GM18520 (cell line): ENCODE results near the gene SINHCAF.

Experiments
- ATAC-seq: cut with Tn5 transposase; IDR thresholded peaks from one replicate; pipeline ENCODE4 v1.9.1; 2021; ENCODE audit not compliant: unreplicated experiment

SINHCAF gene

DNA sequence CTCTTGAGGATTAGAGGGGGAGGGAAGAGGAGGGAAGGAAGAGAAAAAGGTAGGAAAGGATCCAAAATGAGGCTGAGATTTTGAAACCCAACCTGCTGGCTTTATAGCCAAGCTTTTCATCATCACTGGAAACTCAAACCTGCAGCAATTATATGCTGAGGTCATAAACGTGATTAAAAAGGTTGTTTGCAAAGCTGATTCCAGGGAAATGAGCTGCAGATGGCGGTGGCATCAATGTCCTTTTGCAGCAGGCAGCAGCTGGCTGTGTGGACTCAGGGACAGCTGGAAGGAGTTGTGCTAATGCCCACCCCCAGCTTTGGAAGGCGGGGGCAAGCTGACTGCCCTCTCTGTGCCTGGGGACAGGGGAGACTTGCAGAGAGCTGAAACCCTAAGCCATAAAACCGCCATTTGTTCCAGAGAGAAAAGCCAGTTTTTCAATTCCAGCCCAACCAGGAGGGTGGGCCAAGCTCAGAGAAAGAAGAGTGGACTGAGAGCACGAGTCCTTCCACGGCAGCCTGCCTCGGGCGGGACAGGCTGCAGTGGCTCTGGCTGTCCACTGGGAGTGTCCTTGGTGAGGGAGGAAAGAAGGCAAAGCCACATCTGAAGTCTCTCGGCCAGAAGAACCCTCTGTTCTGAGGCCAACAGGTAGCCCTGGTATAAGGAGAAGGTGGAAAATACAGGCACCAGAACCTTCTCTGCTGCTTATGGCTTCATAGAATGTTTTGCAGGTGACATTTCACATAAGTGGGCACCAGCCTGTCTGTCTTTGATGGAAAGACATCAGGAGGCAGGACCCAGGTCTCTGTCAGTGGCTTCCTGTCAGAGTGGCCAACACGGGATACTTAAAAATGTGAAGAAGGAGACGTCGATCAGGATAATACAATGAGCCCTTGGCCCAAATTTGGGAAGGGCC is 90.7 kb downstream of the SINHCAF start:
- ATAC-seq: no peak

DNA sequence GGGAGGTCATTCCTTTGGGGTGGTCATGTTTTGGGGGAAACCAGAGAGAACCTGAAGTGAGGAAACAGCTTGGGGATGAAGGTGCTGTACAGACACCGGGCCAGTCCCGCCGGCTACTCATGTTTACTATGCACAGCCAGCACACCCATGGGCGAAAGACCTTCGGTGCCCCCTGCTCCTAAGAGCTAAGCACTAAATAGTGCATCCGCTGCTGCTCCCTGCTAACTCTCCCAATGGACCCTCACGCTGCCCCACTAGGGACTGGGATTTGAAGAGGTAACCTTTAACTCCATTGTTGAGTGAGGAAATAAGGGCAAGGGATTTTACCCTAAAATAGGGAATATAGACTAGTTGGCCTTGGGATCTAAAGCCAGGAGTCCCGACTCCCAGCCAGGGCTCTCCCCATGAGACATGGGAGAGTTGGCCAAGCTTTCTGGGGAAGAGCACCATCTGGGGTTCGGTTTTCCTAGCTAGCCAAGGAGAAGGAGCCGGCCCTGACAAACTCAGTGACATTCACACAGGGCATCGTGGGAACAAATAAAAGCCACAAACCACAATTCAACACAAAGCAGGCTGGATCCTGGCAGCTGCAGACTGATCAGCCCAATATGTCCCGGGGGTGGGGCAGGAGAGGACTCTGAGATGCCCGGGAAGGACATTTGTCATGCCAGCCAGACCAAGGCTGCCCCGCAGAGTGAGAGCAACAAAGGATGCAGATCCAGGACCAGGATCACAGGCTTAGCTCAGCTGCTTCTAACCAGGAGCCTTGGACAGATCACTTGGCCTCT is 91.7 kb downstream of the SINHCAF start:
- no peak for ATAC-seq

DNA sequence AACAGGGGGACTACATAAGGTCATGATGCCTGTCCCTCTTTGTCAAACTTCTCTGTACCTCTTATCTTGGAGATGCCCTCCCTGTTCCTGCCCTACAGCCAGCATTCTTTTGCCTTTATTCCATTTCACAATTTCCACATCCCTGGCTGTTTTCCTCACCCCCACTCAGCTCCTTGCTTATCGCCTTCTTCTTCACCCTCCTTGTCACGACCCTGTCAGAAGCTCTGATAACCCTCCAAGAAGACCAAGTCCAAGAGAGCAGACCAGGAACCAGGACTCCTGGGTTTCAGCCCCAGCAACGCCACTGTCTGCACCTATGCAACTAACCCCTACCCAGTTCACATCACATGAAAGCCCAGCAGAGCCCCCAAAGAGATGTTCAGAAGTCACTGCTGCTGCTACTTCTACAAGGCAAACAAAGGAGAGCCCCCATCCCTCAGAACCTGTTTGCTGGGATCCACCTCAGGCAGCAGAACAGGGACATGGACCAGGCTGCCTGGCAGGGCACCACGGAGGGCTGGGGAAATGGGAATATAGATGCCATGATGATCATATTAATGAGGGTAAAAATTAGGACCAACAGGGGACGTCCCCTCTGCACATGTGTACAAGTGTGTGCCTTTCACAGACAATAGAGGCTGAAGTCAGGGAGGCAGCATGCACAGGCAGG is 92.8 kb downstream of the SINHCAF start:
- ATAC-seq: no peak

DNA sequence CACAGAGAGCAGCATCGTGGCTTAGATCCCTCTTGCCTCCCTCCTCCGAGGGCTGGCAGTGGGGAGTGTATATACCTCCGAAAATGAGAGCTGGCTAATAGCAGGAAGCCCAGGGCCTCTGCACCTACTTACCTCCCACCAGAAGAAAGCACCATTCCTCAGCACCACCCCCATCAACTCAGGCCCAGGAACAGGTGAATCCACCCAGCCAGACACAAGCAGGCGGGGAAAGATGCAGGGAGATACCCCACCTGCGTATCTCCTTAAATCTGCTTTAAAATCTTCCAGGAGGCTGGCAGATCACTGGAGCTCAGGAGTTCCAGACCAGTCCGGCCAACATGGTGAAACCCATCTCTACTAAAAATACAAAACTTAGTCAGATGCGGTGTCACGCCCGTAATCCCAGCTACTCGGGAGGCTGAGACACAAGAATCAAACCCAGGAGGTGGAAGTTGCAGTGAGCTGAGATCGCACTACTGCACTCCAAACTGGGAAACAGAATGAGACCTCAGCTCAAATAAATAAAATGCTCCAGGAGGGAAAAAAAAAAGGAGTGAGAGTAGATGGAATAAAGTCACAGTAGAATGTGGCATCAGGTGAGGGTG is 93.5 kb downstream of the SINHCAF start:
- ATAC-seq: no peak

DNA sequence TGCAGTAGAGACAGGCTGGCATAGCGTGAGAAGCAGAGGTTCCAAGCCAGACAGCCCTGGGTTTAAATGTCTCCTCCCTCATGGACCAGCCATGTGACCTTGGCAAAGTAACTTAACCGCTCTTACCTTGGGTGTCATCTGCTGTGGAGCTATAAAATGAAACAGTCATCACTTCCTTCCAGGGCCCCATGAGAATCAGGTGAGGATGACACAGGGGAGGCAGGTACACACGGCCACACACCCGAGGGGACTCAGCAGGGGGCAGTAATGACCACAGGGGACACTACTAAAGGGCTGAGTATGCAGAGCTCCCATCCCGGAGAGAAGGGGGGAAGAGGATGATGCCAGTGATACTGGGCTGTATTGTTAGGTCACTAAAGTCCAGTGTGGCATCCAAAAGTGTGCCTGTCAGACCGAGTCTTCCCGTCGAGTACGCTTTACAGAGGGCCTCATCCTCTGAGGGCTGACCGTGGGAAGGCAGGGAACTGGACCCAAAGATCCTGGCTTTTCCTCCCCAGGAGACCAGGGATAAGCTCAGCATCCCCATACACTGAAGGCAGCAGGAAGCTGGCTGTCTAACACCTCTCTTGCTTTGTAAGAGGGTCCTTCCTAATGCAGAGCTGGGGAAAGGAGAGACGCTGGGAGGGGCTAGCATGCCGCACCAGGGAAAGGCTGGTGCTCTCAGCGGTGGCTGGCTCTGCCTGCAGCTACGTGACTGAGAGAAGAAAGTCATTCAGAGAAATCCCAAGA is 94.2 kb downstream of the SINHCAF start:
- no peak for ATAC-seq
